IMR-90 (cell line): ENCODE results near the gene PLPP4. TPM values are rescaled to one million over a fixed set of nuclear protein-coding genes. Genes with fewer than 3 reads are reported as not detected.

Experiments used
- ATAC-seq: fragments of 200-7000 bp; cut with Tn5 transposase; 2 replicates; pipeline ENCODE4 v1.9.1; 2020; ENCODE audit warnings: low read depth, mild to moderate bottlenecking, moderate library complexity
- BruUV-seq: library from RNA; stranded (reverse); fragments of 400-500 nt; replicated peaks from 2 replicates; lab custom pipeline; 2021; lab: Mats Ljungman, UMichigan
- CTCF ChIA-PET: fragments of 300-600 bp; formaldehyde crosslinking; extraction: SDS; loops from one replicate; lab custom pipeline; 2021; ENCODE audit warnings: antibody characterized with exemption; lab: Yijun Ruan, JAX
- POLR2A ChIA-PET: fragments of 300-600 bp; sonication (Branson Sonifier 250); formaldehyde crosslinking; loops from one replicate; lab custom pipeline; 2022; ENCODE audit warnings: antibody characterized with exemption; ENCODE audit not compliant: unreplicated experiment; lab: Charles Lee
- DNase-seq: peaks from one replicate; pipeline ENCODE4 v3.0.0; 2013
- H2AFZ ChIP-seq: replicated peaks from 2 replicates; pipeline ENCODE3; 2013; ENCODE audit warnings: low read length, mild to moderate bottlenecking; ENCODE audit not compliant: poor library complexity
- H2AK5ac ChIP-seq: 2 replicates; pipeline ENCODE4 v1.6.1; 2013; ENCODE audit warnings: low read depth, low read length, inconsistent platforms
- H2AK9ac ChIP-seq: replicated peaks from 2 replicates; pipeline ENCODE3; 2013; ENCODE audit warnings: mild to moderate bottlenecking, low read depth, low read length, moderate library complexity; ENCODE audit not compliant: poor library complexity
- H2BK120ac ChIP-seq: 2 replicates; pipeline ENCODE4 v1.6.1; 2013; ENCODE audit warnings: low read depth, low read length, inconsistent platforms
- H2BK15ac ChIP-seq: 3 replicates; pipeline ENCODE4 v1.6.1; 2013; ENCODE audit warnings: low read depth, low read length, inconsistent platforms
- H2BK20ac ChIP-seq: 2 replicates; pipeline ENCODE4 v1.6.1; 2013; ENCODE audit warnings: low read depth, mild to moderate bottlenecking, inconsistent platforms, low read length, moderate library complexity
- H2BK5ac ChIP-seq: 2 replicates; pipeline ENCODE4 v1.6.1; 2013; ENCODE audit warnings: mild to moderate bottlenecking, low read depth, low read length, inconsistent platforms; ENCODE audit not compliant: poor library complexity, severe bottlenecking
- H3K14ac ChIP-seq: replicated peaks from 2 replicates; pipeline ENCODE4 v1.6.1; 2013; ENCODE audit warnings: low read depth, low read length, inconsistent platforms
- H3K18ac ChIP-seq: 2 replicates; pipeline ENCODE4 v1.6.1; 2013; ENCODE audit warnings: low read depth, low read length, control low read depth
- H3K23ac ChIP-seq: 2 replicates; pipeline ENCODE4 v1.6.1; 2013; ENCODE audit warnings: low read depth, low read length, inconsistent platforms
- H3K27ac ChIP-seq: 2 replicates; pipeline ENCODE4 v1.5.1; 2013; ENCODE audit warnings: mild to moderate bottlenecking, control low read depth, low read length; ENCODE audit not compliant: insufficient read depth
- H3K27me3 ChIP-seq: 2 replicates; pipeline ENCODE4 v1.6.1; 2013; ENCODE audit warnings: low read length; ENCODE audit not compliant: control insufficient read depth, insufficient read depth
- H3K36me3 ChIP-seq: 2 replicates; pipeline ENCODE4 v1.6.1; 2013; ENCODE audit warnings: low read length, mixed read lengths; ENCODE audit not compliant: control insufficient read depth, insufficient read depth
- H3K4ac ChIP-seq: 2 replicates; pipeline ENCODE4 v1.6.1; 2013; ENCODE audit warnings: low read depth, low read length, inconsistent platforms
- H3K4me1 ChIP-seq: 2 replicates; pipeline ENCODE4 v1.6.1; 2013; ENCODE audit warnings: low read length, mixed read lengths; ENCODE audit not compliant: control insufficient read depth, insufficient read depth
- H3K4me2 ChIP-seq: 2 replicates; pipeline ENCODE4 v1.6.1; 2013; ENCODE audit warnings: low read depth, mild to moderate bottlenecking, control low read depth, low read length, moderate library complexity
- H3K4me3 ChIP-seq: 2 replicates; pipeline ENCODE4 v1.5.1; 2013; ENCODE audit warnings: low read depth, mild to moderate bottlenecking, control low read depth, low read length, moderate library complexity; ENCODE audit not compliant: insufficient read depth
- H3K56ac ChIP-seq: 2 replicates; pipeline ENCODE4 v1.6.1; 2013; ENCODE audit warnings: low read length, inconsistent platforms; ENCODE audit not compliant: insufficient read depth; ENCODE audit errors: extremely low read depth
- H3K79me1 ChIP-seq, 2 experiments: 2 replicates each; pipeline ENCODE4 v1.6.1; 2013; ENCODE audit warnings: low read length in 2 of 2, inconsistent platforms in 1 of 2, low read depth in 1 of 2
- H3K9ac ChIP-seq: 2 replicates; pipeline ENCODE4 v1.6.1; 2013; ENCODE audit warnings: low read depth, low read length, control low read depth
- H3K9me1 ChIP-seq: 2 replicates; pipeline ENCODE4 v1.6.1; 2013; ENCODE audit warnings: low read length, inconsistent platforms; ENCODE audit not compliant: insufficient read depth
- H3K9me3 ChIP-seq: 2 replicates; pipeline ENCODE4 v1.6.1; 2013; ENCODE audit warnings: low read length; ENCODE audit not compliant: control insufficient read depth, insufficient read depth
- H4K20me1 ChIP-seq: 2 replicates; pipeline ENCODE4 v1.6.1; 2013; ENCODE audit warnings: low read length, inconsistent platforms; ENCODE audit not compliant: insufficient read depth
- H4K5ac ChIP-seq: 2 replicates; pipeline ENCODE4 v1.6.1; 2013; ENCODE audit warnings: mild to moderate bottlenecking, low read depth, low read length, control low read depth
- H4K8ac ChIP-seq, 2 experiments: 2 replicates each; pipeline ENCODE4 v1.6.1; 2013; ENCODE audit warnings: low read depth in 2 of 2, low read length in 2 of 2, control low read depth in 1 of 2, inconsistent platforms in 1 of 2
- H4K91ac ChIP-seq: 2 replicates; pipeline ENCODE4 v1.6.1; 2013; ENCODE audit warnings: low read depth, low read length, inconsistent platforms; ENCODE audit not compliant: insufficient read depth
- BHLHE40 ChIP-seq: fragments of 150-350 bp; IDR thresholded peaks from 2 replicates; pipeline ENCODE4 v1.6.1; 2016; ENCODE audit warnings: mild to moderate bottlenecking, low read depth, low read length
- CEBPB ChIP-seq: IDR thresholded peaks from 2 replicates; pipeline ENCODE4 v1.6.1; 2012; ENCODE audit warnings: low read depth, low read length, improper control_type of control experiment
- CHD1 ChIP-seq: IDR thresholded peaks from 2 replicates; pipeline ENCODE4 v1.6.1; 2012; ENCODE audit warnings: low read depth, low read length, improper control_type of control experiment
- FOS ChIP-seq: fragments of 150-350 bp; IDR thresholded peaks from 2 replicates; pipeline ENCODE4 v1.6.1; 2016; ENCODE audit warnings: low read depth, low read length
- MAFK ChIP-seq: IDR thresholded peaks from 2 replicates; pipeline ENCODE4 v1.6.1; 2012; ENCODE audit warnings: low read depth, low read length, improper control_type of control experiment
- MAZ ChIP-seq: IDR thresholded peaks from 2 replicates; pipeline ENCODE4 v1.6.1; 2012; ENCODE audit warnings: low read depth, mild to moderate bottlenecking, low read length, improper control_type of control experiment, moderate library complexity, borderline replicate concordance
- NFE2L2 ChIP-seq: fragments of 150-350 bp; IDR thresholded peaks from 2 replicates; pipeline ENCODE4 v1.6.1; 2016; ENCODE audit warnings: low read depth, mild to moderate bottlenecking, low read length
- POLR2A ChIP-seq: IDR thresholded peaks from 2 replicates; pipeline ENCODE4 v1.6.1; 2012; ENCODE audit warnings: mild to moderate bottlenecking, low read depth, low read length
- RAD21 ChIP-seq: IDR thresholded peaks from 2 replicates; pipeline ENCODE4 v1.6.1; 2012; ENCODE audit warnings: low read length, improper control_type of control experiment
- RCOR1 ChIP-seq: IDR thresholded peaks from 2 replicates; pipeline ENCODE4 v1.6.1; 2012; ENCODE audit warnings: mild to moderate bottlenecking, low read length, improper control_type of control experiment; ENCODE audit not compliant: insufficient replicate concordance
- RFX5 ChIP-seq: IDR thresholded peaks from 2 replicates; pipeline ENCODE4 v1.8.0; 2012; ENCODE audit warnings: low read depth, mild to moderate bottlenecking, low read length, moderate library complexity
- SMC3 ChIP-seq: fragments of 150-350 bp; IDR thresholded peaks from 2 replicates; pipeline ENCODE4 v1.6.1; 2016; ENCODE audit warnings: low read depth, mild to moderate bottlenecking, antibody characterized with exemption, low read length, moderate library complexity
- USF2 ChIP-seq: fragments of 150-350 bp; IDR thresholded peaks from 2 replicates; pipeline ENCODE4 v1.6.1; 2017; ENCODE audit warnings: mild to moderate bottlenecking, antibody characterized with exemption, low read length, low read depth
- WGBS, 2 experiments: methylation state at CpG; one replicate each; pipeline versions ENCODE4 v1.1.5 to v1.1.7; 2013; ENCODE audit warnings: missing lambda C conversion rate in 2 of 2; ENCODE audit not compliant: insufficient read length in 1 of 2; ENCODE audit errors: extremely low coverage in 2 of 2; 5-methylcytosine and 5-hydroxymethylcytosine counted together
- dilution Hi-C: fragments of 300-500 bp; cut with HindIII; formaldehyde crosslinking; loops from one replicate; pipeline ENCODE4 v1.14.3; 2018; ENCODE audit warnings: low sequenced_read_pairs; ENCODE audit not compliant: unreplicated experiment
- in situ Hi-C: fragments of 300-500 bp; cut with MboI; formaldehyde crosslinking; loops from 3 replicates; pipeline ENCODE4 v1.14.3; 2019; ENCODE audit warnings: low sequenced_read_pairs, inconsistent platforms, mixed read lengths
- intact Hi-C: fragments of 100-400 bp; cut with micrococcal nuclease; formaldehyde crosslinking; loops from 2 replicates; pipeline ENCODE4 v1.10.0; 2022
- polyA plus RNA-seq, 3 experiments: library from polyadenylated mRNA; depleted of rRNA; stranded (reverse); fragments of >200 nt; gene quantifications; 2 replicates each; pipeline ENCODE4 v1.2.3, GENCODE V29; 2012; ENCODE audit warnings: low replicate concordance in 1 of 3
- total RNA-seq: library from RNA; depleted of rRNA; stranded (reverse); fragments of >200 nt; gene quantifications from 2 replicates; pipeline ENCODE4 v1.2.3, GENCODE V29; 2012
- TF ChIP-seq, protein P1 (sequence below): fragments of 150-350 bp; IDR thresholded peaks from 2 replicates; pipeline ENCODE4 v1.6.1; 2016; ENCODE audit warnings: low read depth, mild to moderate bottlenecking, low read length, moderate library complexity, borderline replicate concordance
- TF ChIP-seq, protein P2 (sequence below): conservative IDR thresholded peaks from 2 replicates; pipeline ENCODE4 v1.5.1; 2012; ENCODE audit warnings: mild to moderate bottlenecking, low read depth, low read length, improper control_type of control experiment

Gene PLPP4
- total and polyA plus RNA-seq, 2 of the 4 experiments (the other 2 are of a cell fraction), result 0.18 to 0.60 TPM

DNA sequence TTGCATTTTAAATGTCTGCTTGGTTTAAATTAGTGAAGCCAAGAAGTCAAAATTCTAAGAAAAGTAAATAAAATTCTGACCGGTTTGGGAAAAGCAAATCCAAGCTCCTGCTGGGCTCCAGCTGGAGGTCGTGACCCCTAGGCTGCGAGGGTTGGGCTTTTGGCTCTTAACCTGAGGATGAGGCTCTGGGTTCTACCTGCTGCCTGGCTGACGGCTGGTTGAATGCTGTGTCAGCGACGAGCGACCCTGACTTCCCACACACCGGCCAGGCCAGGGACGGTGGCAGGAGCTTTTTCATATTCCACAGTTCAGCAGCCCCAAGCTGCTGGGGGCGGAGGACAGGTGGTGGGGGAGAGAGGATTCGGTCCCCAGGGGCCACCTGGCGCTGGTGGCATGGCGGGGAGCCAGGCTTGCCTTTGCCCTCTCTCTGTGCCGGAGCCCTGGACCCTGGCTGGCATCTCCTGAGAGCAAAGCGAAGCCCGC is 843 bp upstream of the PLPP4 start:
- in situ Hi-C loops, result no loop called here
- no peak overlapping the region for H3K27ac ChIP-seq
- H3K27me3 ChIP-seq, result no peaks in the 10 kb centered on the region
- intact Hi-C loops, result no loop called here
- no peak overlapping the region for H3K9ac ChIP-seq
- dilution Hi-C loops, result no loop called here
- H3K4me2 ChIP-seq, result no peak overlapping the region
- no peaks in the 10 kb centered on the region for H3K36me3 ChIP-seq
- CTCF ChIA-PET, result interaction anchor here (0.6 kb wide), 1 partner anchor 27 kb away, joined by 3 read pairs; no protein-coding TSS in a partner anchor
- WGBS, 2 experiments, result 0% methylated on average over 3 of the region's 16 CpGs; no CpG with 5 or more reads in 1 of the 2 experiments
- H4K8ac ChIP-seq, result no peak overlapping the region
- H4K20me1 ChIP-seq, result no peaks in the 10 kb centered on the region
- H2BK15ac ChIP-seq, result no peak overlapping the region
- H3K18ac ChIP-seq, result no peak overlapping the region
- H3K4me1 ChIP-seq, result no peaks in the 10 kb centered on the region
- POLR2A ChIA-PET, result no interaction called here
- H3K4me3 ChIP-seq, result no peak overlapping the region
- no peak for ATAC-seq
- H3K23ac ChIP-seq, result no peak overlapping the region
- H3K79me1 ChIP-seq, result no peaks in the 10 kb centered on the region
- no peak overlapping the region for H3K56ac ChIP-seq
- no peak for DNase-seq
- H2BK120ac ChIP-seq, result no peak overlapping the region
- H2AK5ac ChIP-seq, result no peak overlapping the region
- TF ChIP-seq RFX5 (no peak), RCOR1 (no peak), USF2 (no peak), SMC3 (no peak), NFE2L2 (no peak), MAZ (no peak), RAD21 (no peak), FOS (no peak), CHD1 (no peak), POLR2A (no peak), BHLHE40 (no peak), CEBPB (no peak), MAFK (no peak)
- TF ChIP-seq, protein P1, sequence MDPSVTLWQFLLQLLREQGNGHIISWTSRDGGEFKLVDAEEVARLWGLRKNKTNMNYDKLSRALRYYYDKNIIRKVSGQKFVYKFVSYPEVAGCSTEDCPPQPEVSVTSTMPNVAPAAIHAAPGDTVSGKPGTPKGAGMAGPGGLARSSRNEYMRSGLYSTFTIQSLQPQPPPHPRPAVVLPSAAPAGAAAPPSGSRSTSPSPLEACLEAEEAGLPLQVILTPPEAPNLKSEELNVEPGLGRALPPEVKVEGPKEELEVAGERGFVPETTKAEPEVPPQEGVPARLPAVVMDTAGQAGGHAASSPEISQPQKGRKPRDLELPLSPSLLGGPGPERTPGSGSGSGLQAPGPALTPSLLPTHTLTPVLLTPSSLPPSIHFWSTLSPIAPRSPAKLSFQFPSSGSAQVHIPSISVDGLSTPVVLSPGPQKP, result no peak
- TF ChIP-seq, protein P2, sequence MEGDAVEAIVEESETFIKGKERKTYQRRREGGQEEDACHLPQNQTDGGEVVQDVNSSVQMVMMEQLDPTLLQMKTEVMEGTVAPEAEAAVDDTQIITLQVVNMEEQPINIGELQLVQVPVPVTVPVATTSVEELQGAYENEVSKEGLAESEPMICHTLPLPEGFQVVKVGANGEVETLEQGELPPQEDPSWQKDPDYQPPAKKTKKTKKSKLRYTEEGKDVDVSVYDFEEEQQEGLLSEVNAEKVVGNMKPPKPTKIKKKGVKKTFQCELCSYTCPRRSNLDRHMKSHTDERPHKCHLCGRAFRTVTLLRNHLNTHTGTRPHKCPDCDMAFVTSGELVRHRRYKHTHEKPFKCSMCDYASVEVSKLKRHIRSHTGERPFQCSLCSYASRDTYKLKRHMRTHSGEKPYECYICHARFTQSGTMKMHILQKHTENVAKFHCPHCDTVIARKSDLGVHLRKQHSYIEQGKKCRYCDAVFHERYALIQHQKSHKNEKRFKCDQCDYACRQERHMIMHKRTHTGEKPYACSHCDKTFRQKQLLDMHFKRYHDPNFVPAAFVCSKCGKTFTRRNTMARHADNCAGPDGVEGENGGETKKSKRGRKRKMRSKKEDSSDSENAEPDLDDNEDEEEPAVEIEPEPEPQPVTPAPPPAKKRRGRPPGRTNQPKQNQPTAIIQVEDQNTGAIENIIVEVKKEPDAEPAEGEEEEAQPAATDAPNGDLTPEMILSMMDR, result no peak
- H3K9me3 ChIP-seq, result peaks cover 14% of the 10 kb centered on the region
- H2BK5ac ChIP-seq, result no peak overlapping the region
- H3K14ac ChIP-seq, result no peak overlapping the region
- H2AK9ac ChIP-seq, result no peak overlapping the region
- no peak overlapping the region for H3K4ac ChIP-seq
- H3K9me1 ChIP-seq, result no peaks in the 10 kb centered on the region
- H4K5ac ChIP-seq, result no peak overlapping the region
- BruUV-seq, result no TSS peak
- no peak overlapping the region for H4K91ac ChIP-seq
- no peak overlapping the region for H2AFZ ChIP-seq
- no peak overlapping the region for H2BK20ac ChIP-seq
